K562 (cell line): ENCODE data around the gene KLK2. TPM values are rescaled to one million over a fixed set of nuclear protein-coding genes. Genes with fewer than 3 reads are reported as not detected.
A peak's percentile ranks its signal among the peaks of the same experiment; 100 is the strongest.

ENCODE experiments used
- ARNT ChIP-seq, 2 experiments: fragments of 450-650 bp; IDR thresholded peaks; 2 replicates each; pipeline ENCODE4 v1.6.1; 2016; ENCODE audit warnings: mild to moderate bottlenecking in 1 of 2
- FOXP1 ChIP-seq: sonication (generic); formaldehyde crosslinking; IDR thresholded peaks from 2 replicates; pipeline ENCODE4 v1.8.0; 2022; ENCODE audit warnings: mild to moderate bottlenecking, missing genetic modification reagents
- GTF2B ChIP-seq: IDR thresholded peaks from 2 replicates; pipeline ENCODE4 v1.6.1; 2011; ENCODE audit not compliant: insufficient read length; ENCODE audit errors: extremely low read depth
- MAX ChIP-seq: sonication (generic); formaldehyde crosslinking; IDR thresholded peaks from 2 replicates; pipeline ENCODE4 v1.9.0; 2022; ENCODE audit warnings: mild to moderate bottlenecking, missing genetic modification reagents
- NR1H2 ChIP-seq: sonication (generic); formaldehyde crosslinking; IDR thresholded peaks from 2 replicates; pipeline ENCODE4 v1.4.0; 2020; ENCODE audit warnings: mild to moderate bottlenecking, missing genetic modification reagents
- RFX7 ChIP-seq: fragments of 250-450 bp; sonication (Bioruptor Pico); IDR thresholded peaks from 2 replicates; pipeline ENCODE4 v1.5.1; 2021; ENCODE audit warnings: mild to moderate bottlenecking
- TAF7 ChIP-seq: fragments of 450-650 bp; IDR thresholded peaks from 2 replicates; pipeline ENCODE4 v1.6.1; 2016; ENCODE audit warnings: missing genetic modification characterization, missing compliant biosample characterization
- THRA ChIP-seq: fragments of 450-650 bp; IDR thresholded peaks from 2 replicates; pipeline ENCODE4 v1.6.1; 2017; ENCODE audit warnings: mild to moderate bottlenecking, moderate library complexity
- ZC3H8 ChIP-seq: fragments of 450-650 bp; IDR thresholded peaks from 2 replicates; pipeline ENCODE4 v1.6.1; 2017
- ZNF212 ChIP-seq: fragments of 450-650 bp; formaldehyde crosslinking; IDR thresholded peaks from 2 replicates; pipeline ENCODE4 v1.4.0; 2020; ENCODE audit warnings: mild to moderate bottlenecking
- ZNF507 ChIP-seq: conservative IDR thresholded peaks from 2 replicates; pipeline ENCODE4 v1.6.1; 2017; ENCODE audit warnings: missing genetic modification characterization, missing compliant biosample characterization
- ZNF561 ChIP-seq: fragments of 450-650 bp; formaldehyde crosslinking; conservative IDR thresholded peaks from 2 replicates; pipeline ENCODE4 v1.4.0; 2020; ENCODE audit warnings: mild to moderate bottlenecking, moderate library complexity
- ZNF583 ChIP-seq: fragments of 250-450 bp; sonication (Bioruptor Pico); IDR thresholded peaks from 2 replicates; pipeline ENCODE4 v1.4.0; 2020
- polyA plus RNA-seq, 8 experiments: library from polyadenylated mRNA; depleted of rRNA in 4 of 8; stranded (reverse) in 5 of 8; unstranded in 3 of 8; fragments of >200 nt; fragmentation: Nextera tagmentation in 2 of 8; fragmentation: Illumina TruSeq in 1 of 8; extraction: Ambion mirVana in 2 of 8; extraction: Trizol in 1 of 8; gene quantifications; 2 replicates each; pipeline versions ENCODE4 v1.2.1 to v1.2.3, GENCODE V29; 2011 to 2014; ENCODE audit warnings: inconsistent platforms in 1 of 8, missing spikeins in 1 of 8
- total RNA-seq, 7 experiments: library from RNA; depleted of rRNA in 6 of 7; stranded (reverse); fragments of >200 nt in 6 of 7; fragmentation: Illumina TruSeq in 2 of 7; extraction: Trizol in 2 of 7; gene quantifications; 2 replicates each; pipeline versions ENCODE4 v1.2.1 to v1.2.3, GENCODE V29; 2011 to 2021; ENCODE audit warnings: low replicate concordance in 1 of 7
- TF ChIP-seq, protein P1 (sequence below), 2 experiments: fragments of 450-650 bp; IDR thresholded peaks; 2 replicates each; pipeline ENCODE4 v1.6.1; 2016; ENCODE audit warnings: mild to moderate bottlenecking in 2 of 2, borderline replicate concordance in 1 of 2, low read depth in 1 of 2, moderate library complexity in 1 of 2
- TF ChIP-seq, protein P2 (sequence below): sonication (generic); formaldehyde crosslinking; IDR thresholded peaks from 2 replicates; pipeline ENCODE4 v1.4.0; 2020; ENCODE audit warnings: mild to moderate bottlenecking, missing genetic modification reagents

Gene KLK2
- total and polyA plus RNA-seq, 9 of the 15 experiments (the other 6 are each of a cell fraction or from before 2014, with no cell fraction given), result 0.11 to 0.47 (median 0.23) TPM; not detected in 1

DNA sequence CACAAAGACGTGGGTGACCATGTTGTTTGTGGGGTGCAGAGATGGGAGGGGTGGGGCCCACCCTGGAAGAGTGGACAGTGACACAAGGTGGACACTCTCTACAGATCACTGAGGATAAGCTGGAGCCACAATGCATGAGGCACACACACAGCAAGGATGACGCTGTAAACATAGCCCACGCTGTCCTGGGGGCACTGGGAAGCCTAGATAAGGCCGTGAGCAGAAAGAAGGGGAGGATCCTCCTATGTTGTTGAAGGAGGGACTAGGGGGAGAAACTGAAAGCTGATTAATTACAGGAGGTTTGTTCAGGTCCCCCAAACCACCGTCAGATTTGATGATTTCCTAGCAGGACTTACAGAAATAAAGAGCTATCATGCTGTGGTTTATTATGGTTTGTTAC, 5.6 kb downstream of the KLK2 start (continued):
- TF ChIP-seq, protein P1, sequence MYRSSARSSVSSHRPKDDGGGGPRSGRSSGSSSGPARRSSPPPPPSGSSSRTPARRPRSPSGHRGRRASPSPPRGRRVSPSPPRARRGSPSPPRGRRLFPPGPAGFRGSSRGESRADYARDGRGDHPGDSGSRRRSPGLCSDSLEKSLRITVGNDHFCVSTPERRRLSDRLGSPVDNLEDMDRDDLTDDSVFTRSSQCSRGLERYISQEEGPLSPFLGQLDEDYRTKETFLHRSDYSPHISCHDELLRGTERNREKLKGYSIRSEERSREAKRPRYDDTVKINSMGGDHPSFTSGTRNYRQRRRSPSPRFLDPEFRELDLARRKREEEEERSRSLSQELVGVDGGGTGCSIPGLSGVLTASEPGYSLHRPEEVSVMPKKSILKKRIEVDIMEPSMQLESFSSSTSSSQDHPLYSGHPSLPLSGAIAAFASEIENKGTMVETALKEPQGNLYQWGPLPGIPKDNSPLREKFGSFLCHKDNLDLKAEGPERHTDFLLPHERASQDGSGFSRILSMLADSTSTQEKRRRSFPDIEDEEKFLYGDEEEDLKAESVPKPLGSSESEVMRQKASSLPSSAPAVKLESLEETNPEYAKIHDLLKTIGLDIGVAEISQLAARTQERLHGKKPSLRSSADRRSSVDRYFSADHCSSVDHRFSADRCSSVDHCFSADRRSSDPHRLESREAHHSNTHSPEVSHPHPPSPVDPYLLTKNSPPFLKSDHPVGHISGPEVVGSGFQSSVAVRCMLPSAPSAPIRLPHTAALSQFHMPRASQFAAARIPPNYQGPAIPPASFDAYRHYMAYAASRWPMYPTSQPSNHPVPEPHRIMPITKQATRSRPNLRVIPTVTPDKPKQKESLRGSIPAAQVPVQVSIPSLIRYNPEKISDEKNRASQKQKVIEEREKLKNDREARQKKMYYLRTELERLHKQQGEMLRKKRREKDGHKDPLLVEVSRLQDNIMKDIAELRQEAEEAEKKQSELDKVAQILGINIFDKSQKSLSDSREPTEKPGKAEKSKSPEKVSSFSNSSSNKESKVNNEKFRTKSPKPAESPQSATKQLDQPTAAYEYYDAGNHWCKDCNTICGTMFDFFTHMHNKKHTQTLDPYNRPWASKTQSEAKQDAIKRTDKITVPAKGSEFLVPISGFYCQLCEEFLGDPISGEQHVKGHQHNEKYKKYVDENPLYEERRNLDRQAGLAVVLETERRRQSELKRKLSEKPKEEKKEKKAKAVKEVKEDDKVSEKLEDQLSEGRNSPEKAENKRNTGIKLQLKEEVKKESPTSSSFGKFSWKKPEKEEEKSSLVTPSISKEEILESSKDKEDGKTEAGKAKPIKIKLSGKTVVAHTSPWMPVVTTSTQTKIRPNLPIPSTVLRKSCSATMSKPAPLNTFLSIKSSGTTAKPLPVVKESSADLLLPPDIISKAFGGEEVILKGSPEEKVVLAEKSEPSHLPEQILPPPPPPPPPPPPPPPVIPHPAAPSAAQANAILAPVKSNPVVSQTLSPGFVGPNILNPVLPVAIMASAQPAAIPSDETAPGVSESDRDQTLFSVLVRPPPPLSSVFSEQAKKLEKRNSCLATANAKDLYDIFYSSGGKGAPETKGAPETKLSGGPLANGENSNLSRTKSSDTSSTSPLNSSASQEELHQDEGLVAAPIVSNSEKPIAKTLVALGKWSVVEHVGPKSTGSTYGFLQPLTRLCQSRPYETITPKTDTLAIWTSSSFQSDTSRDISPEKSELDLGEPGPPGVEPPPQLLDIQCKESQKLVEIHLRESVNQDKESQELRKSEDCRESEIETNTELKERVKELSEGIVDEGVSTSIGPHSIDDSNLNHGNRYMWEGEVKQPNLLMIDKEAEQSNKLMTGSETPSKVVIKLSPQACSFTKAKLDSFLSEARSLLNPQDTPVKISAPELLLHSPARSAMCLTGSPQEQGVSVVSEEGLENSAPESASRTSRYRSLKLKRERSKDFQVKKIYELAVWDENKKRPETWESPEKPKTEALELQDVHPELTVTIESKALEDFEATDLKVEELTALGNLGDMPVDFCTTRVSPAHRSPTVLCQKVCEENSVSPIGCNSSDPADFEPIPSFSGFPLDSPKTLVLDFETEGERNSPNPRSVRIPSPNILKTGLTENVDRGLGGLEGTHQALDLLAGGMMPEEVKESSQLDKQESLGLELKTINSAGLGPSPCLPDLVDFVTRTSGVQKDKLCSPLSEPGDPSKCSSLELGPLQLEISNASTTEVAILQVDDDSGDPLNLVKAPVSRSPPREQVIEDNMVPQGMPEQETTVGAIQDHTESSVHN (IDR thresholded peaks at IDR 0.05; ENCODE audit: borderline replicate concordance in 1 of 2, low read depth in 1 of 2), result no peak
- TF ChIP-seq MAX (CRISPR knock-in tag) (0 out of 2 replicates have a peak, but pooled peaks have one; percentile 23), ZNF507 (tag) (no peak), GTF2B (no peak), ZNF583 (CRISPR knock-in tag) (no peak), ARNT (IDR thresholded peaks at IDR 0.05) (no peak), NR1H2 (CRISPR knock-in tag) (no peak), ZNF561 (CRISPR knock-in tag) (no peak), ZC3H8 (no peak), FOXP1 (CRISPR knock-in tag) (0 out of 2 replicates have a peak, but pooled peaks have one; percentile 13), THRA (no peak), TAF7 (no peak), ZNF212 (no peak), RFX7 (CRISPR knock-in tag) (no peak)
- TF ChIP-seq, protein P2, sequence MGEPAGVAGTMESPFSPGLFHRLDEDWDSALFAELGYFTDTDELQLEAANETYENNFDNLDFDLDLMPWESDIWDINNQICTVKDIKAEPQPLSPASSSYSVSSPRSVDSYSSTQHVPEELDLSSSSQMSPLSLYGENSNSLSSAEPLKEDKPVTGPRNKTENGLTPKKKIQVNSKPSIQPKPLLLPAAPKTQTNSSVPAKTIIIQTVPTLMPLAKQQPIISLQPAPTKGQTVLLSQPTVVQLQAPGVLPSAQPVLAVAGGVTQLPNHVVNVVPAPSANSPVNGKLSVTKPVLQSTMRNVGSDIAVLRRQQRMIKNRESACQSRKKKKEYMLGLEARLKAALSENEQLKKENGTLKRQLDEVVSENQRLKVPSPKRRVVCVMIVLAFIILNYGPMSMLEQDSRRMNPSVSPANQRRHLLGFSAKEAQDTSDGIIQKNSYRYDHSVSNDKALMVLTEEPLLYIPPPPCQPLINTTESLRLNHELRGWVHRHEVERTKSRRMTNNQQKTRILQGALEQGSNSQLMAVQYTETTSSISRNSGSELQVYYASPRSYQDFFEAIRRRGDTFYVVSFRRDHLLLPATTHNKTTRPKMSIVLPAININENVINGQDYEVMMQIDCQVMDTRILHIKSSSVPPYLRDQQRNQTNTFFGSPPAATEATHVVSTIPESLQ (CRISPR knock-in tag), result no peak
